GM21576 (cell line): Measurements from ENCODE around the gene CLEC16A.
A peak's percentile ranks its signal among the peaks of the same experiment; 100 is the strongest.

Experiments
- ATAC-seq: cut with Tn5 transposase; IDR thresholded peaks from one replicate; pipeline ENCODE4 v1.9.1; 2021; ENCODE audit warnings: mild to moderate bottlenecking, moderate library complexity; ENCODE audit not compliant: unreplicated experiment

Gene CLEC16A

DNA sequence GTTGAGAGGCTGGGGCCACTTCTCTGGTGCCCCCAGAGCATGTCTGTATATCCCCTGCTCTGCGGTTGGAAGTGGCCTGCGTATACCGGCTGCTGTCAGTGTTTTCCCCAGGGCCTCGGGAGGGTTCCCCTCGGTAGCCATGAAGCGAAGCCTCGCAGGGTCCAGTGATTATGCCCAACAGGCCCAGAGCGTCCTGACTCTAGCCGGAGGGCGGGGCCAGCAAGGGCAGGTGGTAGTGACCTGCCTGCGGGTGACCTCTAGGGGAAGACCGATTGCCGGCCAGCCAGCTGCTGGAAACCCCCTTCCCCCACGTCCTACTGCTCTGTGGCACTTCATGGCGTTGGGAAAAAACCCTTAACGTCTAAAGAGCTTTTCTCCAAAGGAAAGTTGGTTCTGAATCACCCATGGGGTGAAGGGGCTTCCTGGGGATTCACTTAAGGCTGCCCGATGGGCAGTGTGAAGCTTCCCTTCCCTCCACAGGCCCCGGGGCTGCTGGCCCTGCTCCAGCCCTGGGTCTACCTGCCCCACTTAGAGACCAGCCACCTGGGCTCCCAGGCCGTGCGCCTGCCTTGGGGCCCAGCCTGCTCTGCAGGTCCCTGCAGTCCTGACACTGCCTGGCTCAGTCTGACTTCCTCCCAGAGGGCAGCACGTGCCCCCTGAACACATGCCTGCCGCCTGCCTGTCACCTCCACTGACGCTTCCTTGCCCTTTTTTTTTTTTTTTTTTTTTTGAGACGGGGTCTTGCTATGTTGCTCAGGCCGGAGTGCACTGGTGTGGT lies 238.9 kb downstream of the CLEC16A start:
- peak; percentile 39 for ATAC-seq

DNA sequence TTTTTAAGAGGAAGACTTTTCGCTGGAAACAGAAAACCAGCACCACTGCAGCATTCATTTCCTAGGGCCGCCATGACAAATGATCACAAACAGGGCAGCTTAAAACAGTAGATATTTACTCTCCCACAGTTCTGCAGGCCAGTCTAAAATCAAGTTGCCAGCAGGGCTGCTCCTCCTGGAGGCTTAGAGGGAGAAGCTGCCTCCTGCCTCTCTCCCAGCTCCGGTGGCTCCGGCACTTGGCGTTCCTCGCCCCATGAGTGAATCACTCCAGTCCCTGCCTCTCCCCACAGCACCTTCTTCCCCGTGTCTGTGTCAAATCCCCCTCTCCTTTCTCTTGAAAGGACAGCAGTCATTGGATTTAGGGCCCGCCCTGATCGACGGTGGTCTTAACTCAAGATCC lies 239.6 kb downstream of the CLEC16A start:
- ATAC-seq = no peak

DNA sequence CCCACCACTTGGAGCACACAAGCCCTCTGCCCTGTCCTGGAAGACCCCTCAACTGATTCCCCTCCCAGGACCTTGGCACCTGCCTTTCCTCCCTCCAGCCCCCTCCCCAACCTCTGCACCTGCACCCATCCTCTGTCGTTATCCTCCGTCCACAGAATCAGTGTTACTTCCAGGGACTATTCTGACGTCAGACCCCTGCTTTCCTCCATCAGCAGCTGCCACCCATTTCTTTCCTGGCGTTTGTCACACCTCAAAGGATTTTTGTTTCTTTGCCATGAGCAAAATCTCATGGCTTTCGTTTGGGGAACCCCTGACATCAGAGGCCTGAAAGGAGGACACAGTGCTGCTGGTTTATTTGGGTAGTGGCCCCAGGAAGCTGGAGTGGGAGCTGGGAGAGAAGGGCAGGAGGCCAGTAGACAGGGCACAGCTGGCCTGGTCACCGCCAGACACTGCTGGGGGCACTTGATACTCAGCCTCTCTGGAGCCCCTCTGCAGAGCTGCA lies 243.2 kb downstream of the CLEC16A start:
- ATAC-seq = no peak

DNA sequence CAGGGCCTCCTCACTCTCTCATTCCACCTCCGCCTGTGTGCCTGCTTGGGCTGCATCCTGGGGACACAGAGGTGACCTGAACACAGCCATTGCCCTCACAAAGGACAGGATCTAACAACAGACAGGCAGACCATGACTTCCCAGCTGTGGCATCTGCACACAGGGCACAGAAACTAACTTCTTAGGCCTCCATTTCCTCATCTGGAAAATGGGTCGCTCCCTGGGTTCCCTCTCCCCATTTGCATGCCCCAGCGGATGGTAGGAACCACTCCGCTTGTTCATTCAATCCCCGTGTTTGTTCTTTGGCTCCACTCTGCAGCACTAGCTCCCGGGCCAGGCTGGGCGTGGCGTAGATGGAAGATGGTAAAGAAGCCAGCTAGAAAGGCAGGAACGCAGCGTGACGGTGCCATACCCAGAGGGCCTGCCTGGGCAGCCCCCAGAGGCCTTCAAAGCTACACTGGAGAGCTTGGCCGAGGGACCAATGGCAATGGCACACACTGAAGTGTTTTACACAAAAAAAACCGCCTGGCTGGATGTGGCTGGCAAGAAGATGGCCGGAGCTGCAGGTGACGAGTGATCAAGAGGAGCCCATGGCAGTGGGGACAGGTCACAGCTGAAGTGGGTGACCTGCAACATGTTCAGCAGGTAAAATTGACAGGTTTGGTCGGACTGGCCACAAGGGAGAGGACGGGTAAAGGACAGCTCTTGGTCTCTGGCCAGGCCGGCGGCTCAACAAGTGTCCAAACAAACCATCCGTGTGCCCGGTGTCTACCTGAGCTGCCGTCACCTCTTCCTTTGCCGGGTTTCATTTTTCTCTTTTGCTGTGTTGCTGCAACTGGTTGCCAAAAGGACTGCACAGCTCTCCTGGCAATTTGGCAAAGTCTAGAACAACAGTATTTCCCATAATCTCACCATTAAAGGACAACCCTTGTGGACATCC lies 244.7 kb downstream of the CLEC16A start:
- ATAC-seq = no peak

DNA sequence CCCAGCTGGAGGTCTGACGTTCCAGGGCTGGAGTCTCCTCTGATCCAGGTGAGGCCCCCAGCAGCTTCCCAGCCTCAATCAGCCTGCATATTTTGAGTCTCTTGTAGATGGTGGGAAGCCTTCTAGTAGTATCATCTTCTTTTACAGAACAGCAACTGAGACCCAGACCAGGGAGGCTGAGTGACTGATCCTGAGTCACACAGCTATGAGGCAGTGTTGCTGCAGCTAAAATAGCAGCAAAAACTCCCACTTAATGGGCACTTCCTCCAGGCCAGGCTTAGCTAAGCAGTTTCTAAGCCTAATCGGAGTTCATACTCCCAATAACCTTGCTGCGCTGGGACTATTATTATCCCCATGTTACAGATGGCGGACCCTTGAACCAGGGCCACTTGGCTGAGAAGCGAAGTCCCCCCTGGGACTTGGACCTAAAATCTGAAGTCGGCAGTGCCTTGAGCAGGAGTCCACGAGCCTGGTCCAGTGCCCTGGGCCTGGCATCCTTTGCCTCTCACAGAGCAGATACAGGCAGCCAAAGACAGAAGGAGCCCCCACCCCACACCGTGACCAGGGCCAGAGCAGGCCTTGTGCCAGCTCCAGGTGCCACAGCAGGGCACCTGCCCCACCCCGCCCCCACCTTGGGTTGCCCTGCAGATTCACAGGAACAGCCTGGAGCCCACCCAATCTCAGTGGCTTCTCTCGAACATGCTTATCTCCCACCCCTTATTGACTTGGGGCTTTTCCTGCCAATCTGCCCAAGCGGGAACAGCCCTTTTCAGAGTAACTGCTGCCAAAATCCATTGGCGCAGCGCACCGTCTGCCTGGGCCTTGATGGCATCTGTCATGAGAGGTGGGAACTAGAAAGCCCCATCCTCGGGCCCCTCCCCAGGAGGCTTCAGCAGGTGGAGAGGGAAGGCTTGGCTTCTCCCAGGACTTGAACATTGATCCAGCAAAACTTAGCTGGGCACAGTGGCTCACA lies 246.5 kb downstream of the CLEC16A start:
- ATAC-seq = no peak

DNA sequence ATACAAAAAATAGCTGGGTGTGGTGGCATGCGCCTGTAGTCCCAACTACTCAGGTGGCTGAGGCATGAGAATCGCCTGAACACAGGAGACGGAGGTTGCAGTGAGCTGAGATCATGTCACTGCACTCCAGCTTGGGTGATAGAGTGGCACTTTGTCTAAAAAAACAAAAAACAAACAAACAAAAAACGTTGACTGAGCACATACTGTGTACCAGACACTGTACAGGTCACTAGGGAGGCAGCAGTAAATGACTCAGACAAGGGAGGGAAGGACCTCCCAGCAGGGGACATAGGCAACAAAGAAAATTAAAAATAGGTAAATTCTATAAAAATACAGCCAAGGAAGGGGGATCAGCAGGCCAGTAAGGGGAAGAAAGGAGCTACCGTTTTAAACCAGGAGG lies 247.3 kb downstream of the CLEC16A start:
- ATAC-seq = no peak

DNA sequence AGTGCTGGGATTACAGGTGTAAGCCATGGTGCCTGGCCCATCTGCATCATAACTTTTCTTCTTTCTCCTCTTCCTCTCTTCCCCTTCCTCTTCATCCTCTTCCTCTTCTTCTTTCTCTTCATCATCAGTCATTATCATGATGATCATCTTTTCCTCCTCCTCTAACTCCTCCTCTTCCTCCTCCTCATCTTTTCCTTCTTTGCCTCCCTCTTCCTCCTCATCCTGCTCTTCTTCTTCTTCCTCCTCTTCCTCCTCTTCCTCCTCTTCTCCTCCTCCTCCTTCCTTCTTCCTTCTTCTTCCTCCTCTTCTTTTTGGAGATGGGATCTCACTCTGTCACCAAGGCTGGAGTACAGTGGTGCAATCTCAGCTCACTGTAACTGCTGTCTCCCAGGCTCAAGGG lies 249.1 kb downstream of the CLEC16A start:
- no peak for ATAC-seq

DNA sequence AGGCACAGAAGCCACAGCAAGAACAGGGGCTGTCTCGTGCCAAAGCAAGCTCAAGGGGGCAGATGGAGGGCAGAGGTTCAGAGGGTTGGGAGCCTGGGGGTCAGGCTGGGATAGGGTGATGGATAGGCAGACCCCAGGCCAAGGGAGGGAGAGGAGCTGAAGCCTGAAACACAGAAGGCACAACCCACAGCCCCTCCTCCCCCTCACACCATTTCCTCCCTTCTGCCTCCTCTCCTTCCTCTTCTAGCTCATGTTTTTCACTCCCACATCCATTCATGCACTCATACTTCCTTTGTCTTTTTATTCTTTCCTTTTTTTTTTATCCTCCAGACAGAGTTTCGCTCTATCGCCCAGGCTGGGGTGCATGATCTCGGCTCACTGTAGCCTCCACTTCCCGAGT lies 250.5 kb downstream of the CLEC16A start:
- ATAC-seq = no peak

DNA sequence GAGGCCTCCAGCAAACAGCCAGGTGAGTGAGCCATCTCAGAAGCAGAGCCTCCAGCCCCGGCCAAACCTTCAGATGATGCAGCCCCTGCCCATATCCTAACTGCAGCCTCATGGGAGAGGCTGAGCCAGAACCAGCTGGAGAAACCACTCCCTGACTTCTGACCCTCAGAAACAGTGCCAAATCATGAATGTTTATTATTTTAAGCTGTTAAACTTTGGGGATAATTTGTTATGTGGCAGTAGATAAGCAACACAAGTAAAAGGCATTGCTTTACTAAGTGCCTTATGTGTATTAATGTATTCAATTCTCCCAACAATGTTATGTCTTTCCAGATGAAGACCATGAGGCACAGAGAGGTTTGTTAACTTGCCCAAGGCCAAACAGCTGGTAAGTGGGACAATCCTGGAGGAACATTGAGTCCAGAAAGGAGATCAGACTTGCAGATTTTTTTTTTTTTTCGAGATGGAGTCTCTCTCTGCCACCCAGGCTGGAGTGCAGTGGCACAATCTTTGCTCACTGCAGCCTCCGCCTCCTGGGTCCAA lies 252.0 kb downstream of the CLEC16A start:
- ATAC-seq = no peak

DNA sequence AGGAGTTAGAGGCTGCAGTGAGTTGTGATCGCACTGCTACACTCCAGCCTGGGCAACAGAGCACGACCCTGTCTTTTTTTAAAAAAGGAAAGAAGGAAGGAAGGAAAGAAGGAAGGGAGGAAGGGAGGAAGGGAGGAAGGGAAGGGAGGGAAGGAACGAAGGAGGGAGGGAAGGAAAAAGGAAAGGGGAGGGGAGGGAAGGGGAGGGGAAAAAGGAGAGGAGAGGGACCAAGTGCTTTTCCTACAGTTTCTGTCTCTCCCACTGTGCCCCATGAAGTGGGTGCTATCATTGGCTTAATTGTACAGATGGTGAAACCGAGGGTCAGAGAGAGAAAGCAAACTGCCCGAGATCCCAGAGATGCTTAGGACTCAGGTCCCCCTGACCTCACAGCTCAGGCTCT lies 254.0 kb downstream of the CLEC16A start:
- no peak for ATAC-seq

DNA sequence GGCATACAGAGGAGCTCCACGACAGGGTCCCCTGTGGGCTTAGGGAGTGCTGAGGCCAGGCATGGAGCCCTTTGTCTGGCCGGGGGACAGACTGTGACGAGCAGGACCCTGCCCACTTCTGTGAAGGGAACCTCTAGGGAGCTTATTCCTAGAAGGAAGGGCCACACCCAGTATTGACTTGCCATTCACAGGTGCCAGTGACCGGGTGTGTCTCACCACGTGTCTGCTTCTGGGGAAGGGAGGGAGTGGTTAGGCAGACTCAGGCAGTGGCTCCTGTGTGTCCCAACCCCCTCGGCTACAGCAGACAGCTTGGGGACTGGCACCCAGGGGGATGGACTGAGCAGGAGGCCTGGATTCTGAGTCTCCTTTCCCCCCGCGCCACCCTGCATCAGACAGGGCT lies 254.5 kb downstream of the CLEC16A start:
- no peak for ATAC-seq

DNA sequence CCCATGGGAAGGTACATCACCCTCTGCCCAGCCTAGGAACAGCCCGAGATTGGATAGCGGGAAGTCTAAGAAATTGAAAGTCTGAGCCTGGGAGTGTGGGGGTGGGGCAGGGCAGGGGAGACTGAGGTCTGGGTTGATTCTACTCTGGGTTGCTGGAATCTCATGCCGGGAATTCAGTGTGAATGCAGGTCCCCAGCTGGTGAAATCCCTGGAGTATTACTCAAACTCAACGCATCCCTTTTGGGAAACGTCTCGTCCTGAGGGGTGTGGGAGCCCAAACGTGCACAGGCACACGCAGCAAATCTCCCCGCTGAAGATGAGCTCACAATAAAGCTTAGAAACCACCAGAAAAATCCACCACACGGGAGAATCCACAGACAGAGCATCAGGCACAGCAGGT lies 256.2 kb downstream of the CLEC16A start:
- no peak for ATAC-seq

DNA sequence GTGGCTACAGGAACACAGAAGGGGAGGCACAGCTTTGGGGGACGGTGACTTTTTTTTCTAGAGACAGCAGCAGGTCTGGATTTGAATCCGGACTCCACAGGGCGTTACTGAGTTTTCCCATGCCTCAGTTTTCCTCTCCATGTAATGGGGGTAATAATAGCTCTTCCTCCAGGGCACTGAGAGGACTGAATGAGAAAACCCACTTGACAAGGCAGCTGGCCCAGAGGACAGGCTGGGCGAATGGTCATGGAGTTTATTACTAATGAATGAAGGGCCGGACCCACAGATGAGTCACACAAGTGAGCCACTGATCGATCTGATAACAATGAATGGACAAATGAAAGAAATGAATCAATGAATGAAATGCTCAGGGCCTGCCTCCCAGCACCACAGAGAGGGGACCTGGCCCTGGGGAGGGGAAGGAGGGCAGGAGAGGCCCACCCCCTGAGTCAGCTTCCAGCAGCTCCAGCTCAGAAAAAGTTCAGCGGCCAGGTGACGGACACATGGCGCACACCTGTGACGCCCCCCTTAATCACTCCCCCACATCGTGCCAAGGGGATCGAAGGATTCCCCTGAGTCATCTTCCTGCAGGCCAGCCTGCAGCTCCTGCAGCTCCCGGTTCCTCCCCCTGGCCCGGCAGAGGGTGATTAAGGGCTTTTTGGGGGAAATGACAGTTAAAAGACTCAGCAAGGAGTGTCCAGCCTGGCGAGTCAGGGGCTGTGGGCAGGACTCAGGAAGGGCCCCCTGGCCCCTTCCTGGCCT lies 257.3 kb downstream of the CLEC16A start:
- no peak for ATAC-seq

DNA sequence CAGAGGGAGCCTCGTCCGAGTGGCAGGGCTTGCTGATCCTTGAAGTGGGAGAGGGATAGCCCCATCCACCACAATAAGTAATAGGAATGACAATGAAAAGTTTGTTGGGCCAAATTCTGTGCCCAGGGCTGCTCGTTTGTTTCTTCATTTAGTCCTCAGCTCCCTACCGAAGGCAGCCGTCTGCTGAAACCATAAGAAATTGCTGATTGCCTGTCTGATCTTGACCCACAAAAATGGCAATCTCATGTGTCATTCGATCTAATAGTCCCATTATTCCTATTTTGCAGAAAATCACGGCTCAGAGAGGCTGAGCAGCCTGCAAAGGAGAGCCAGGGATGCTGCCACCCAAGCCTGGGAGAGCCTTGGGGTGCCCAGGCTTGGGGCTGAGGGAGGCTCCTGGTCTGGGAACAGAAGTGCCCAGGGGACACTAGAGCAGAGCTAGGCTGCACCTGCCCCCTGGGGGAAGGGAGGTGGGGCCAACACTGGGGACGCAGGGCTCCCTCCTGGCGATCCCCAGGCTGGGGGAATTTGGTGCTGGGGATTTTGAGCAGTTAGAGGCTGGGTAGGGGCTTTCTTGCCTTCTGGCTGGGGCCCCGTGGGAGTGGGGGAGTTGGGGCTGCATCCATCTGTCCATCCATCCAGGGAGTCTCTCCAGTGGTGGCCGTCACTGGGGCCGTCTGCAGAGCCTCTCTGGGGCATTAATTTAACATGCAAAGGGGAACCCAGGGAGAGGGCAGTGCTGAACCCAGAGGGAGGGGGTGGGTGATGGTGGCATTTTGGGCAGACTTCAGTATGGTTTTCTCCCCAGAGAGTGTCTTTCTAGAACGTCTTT lies 258.1 kb downstream of the CLEC16A start:
- ATAC-seq = no peak

DNA sequence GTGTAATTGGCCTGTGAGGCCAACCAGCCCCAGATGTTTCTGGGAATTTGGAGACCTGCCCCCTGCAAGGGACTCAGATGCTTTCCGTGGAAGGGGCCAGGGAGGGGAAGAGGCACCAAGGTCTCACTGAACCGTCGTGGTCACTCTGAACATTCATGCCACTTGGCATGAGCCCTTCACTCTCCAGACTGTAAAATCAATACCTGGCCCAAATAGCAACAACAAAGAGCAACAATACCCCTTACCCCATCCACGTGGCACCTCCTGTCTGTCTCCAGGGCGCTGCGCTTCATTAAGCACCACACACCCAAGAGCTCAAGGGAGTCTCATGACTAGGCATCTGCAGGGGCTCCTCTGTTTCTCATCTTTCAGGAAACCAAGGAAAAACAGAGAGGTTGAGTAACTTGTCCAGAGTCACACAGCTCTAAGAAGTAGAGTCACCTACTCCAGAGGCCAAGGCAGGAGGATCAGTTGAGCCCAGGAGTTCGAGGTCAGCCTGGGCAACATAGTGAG lies 258.8 kb downstream of the CLEC16A start:
- no peak for ATAC-seq

DNA sequence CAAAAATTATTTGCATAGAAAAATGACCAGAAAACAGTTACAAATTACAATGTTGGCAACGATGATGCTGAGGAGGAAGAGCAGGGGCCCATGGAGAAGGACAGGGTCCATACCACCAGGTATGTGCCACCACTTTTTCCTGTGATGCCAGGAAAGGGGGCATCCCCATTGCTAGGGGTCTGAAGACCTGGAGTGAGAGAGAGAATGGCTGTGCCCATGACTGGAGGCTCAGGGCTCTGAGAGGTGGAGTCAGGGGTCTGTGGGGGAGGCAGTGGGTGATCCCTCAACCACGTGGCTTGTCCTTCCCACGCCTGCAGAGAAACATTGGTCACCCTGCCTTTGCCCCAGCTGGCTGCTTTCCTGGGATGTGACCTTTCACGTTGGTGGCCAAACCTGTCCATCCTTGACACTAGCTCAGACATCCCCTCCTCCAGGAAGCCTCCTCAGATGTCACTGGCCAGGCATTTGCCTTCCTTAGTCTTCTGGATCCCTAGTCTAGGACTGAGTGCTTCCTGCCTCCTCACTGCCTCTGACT lies 260.2 kb downstream of the CLEC16A start:
- no peak for ATAC-seq

DNA sequence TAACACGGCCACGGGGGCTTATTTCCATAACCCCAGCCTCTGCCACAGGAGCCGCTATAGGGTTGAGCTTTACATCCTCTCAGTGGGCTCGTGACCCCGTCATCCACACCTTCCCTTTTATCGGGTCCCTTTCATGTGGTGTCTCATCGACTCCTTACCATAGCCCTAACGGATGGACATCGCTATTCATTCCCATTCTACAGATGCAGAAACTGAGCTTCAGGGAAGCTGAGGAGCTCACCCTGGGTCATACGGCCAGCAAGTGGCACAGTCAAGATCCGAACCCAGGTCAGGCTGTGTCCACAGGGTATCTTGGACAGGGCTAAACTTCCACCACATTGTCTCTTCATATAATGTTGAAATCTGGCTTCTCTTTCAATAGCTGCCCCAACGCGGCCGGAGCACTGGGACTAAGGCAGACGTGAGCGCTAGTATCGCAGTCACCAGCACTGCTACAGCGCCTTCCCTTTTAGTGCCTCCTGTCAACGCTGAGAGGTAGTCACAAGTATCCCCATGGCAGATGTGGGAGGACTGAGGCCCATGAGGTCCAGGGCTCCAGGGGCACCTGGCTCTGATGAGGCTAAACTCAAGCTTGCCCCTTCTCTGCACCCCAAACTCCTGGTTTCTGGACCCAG lies 260.8 kb downstream of the CLEC16A start:
- no peak for ATAC-seq
